T1000 (cell line): Measurements from ENCODE around the gene TPCN1.
"Not testable (repeated sequence)": the region's sequence is repeated elsewhere in the genome, so short reads cannot be mapped to it uniquely, and the experiment has no call there.

Experiments
- DNase-seq: peaks from one replicate; lab custom pipeline; 2025; ENCODE audit warnings: mixed read lengths; lab: John Stamatoyannopoulos, UW

Gene TPCN1

GRCh38 chr12:113196990-113197389 is 24.3 kb upstream of the TPCN1 start:
- no peak for DNase-seq

- DNase-seq, result no peak
Observed at GRCh38 chr12:113197518-113198077, 23.7 kb upstream of the TPCN1 start.

GRCh38 chr12:113198296-113198695 is 23.0 kb upstream of the TPCN1 start:
- no peak for DNase-seq

GRCh38 chr12:113200021-113200797 is 21.1 kb upstream of the TPCN1 start:
- no peak for DNase-seq

GRCh38 chr12:113201187-113202177 is 19.8 kb upstream of the TPCN1 start:
- no peak for DNase-seq

- DNase-seq, result no peak
Observed at GRCh38 chr12:113202300-113203075, 18.8 kb upstream of the TPCN1 start.

- no peak for DNase-seq
Observed at GRCh38 chr12:113203852-113204760, 17.2 kb upstream of the TPCN1 start.

- DNase-seq, result no peak
Observed at GRCh38 chr12:113204804-113205203, 16.5 kb upstream of the TPCN1 start.

GRCh38 chr12:113206802-113207201 is 14.5 kb upstream of the TPCN1 start:
- DNase-seq, result not testable (repeated sequence)

- DNase-seq, result no peak
Observed at GRCh38 chr12:113207613-113208040, 13.6 kb upstream of the TPCN1 start.

- no peak for DNase-seq
Observed at GRCh38 chr12:113208041-113208934, 13.0 kb upstream of the TPCN1 start.

- DNase-seq, result no peak
Observed at GRCh38 chr12:113211160-113211559, 10.1 kb upstream of the TPCN1 start.

GRCh38 chr12:113214895-113215400 is 6.3 kb upstream of the TPCN1 start:
- peak; percentile 84 for DNase-seq

- DNase-seq, result no peak
Observed at GRCh38 chr12:113216027-113216426, 5.2 kb upstream of the TPCN1 start.

- no peak for DNase-seq
Observed at GRCh38 chr12:113220593-113221180, 577 bp upstream of the TPCN1 start.

GRCh38 chr12:113221997-113222729 is 899 bp downstream of the TPCN1 start:
- DNase-seq, result no peak

GRCh38 chr12:113222730-113223531 is 1.7 kb downstream of the TPCN1 start:
- no peak for DNase-seq
